AG10803 (cell line): ENCODE results near the gene ZNF407.
A peak's percentile ranks its signal among the peaks of the same experiment; 100 is the strongest.

ENCODE experiments used
- DNase-seq: peaks from one replicate; pipeline ENCODE4 v3.0.0; 2010; ENCODE audit warnings: low read depth
- H3K4me3 ChIP-seq: 2 replicates; pipeline ENCODE4 v1.5.1; 2011; ENCODE audit warnings: mild to moderate bottlenecking, low read length, control low read depth
- TF ChIP-seq, protein P1 (sequence below): conservative IDR thresholded peaks from 2 replicates; pipeline ENCODE4 v1.5.1; 2011; ENCODE audit warnings: mild to moderate bottlenecking, low read length, control low read depth, inconsistent platforms

The ZNF407 gene

DNA sequence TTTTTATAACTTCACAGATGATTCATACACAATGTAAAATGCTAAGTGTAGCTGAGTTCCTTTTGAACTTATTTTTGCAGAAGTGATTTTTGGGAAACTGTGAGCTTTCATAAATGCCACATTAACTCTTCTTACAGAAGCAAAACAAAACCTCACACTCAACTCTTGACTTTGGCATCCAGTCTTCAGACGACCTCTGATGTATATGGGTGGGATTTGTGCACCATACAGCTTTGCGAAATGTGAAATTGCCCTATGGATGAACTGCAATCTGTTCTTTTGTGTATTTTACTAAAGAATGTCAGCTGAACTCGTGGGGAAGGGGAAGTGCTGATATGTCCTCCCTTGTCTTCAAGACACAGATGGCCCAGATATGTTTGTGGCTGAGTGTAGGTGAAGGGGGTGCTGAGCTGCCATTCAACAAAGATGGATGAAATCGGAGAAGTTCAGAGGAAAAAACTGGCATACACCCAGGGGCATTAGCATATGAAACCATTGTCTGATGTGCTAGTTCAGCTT, 393.0 kb downstream of the ZNF407 start:
- no peak for DNase-seq
- TF ChIP-seq, protein P1, sequence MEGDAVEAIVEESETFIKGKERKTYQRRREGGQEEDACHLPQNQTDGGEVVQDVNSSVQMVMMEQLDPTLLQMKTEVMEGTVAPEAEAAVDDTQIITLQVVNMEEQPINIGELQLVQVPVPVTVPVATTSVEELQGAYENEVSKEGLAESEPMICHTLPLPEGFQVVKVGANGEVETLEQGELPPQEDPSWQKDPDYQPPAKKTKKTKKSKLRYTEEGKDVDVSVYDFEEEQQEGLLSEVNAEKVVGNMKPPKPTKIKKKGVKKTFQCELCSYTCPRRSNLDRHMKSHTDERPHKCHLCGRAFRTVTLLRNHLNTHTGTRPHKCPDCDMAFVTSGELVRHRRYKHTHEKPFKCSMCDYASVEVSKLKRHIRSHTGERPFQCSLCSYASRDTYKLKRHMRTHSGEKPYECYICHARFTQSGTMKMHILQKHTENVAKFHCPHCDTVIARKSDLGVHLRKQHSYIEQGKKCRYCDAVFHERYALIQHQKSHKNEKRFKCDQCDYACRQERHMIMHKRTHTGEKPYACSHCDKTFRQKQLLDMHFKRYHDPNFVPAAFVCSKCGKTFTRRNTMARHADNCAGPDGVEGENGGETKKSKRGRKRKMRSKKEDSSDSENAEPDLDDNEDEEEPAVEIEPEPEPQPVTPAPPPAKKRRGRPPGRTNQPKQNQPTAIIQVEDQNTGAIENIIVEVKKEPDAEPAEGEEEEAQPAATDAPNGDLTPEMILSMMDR, result no peak
- H3K4me3 ChIP-seq, result no peak overlapping the region

DNA sequence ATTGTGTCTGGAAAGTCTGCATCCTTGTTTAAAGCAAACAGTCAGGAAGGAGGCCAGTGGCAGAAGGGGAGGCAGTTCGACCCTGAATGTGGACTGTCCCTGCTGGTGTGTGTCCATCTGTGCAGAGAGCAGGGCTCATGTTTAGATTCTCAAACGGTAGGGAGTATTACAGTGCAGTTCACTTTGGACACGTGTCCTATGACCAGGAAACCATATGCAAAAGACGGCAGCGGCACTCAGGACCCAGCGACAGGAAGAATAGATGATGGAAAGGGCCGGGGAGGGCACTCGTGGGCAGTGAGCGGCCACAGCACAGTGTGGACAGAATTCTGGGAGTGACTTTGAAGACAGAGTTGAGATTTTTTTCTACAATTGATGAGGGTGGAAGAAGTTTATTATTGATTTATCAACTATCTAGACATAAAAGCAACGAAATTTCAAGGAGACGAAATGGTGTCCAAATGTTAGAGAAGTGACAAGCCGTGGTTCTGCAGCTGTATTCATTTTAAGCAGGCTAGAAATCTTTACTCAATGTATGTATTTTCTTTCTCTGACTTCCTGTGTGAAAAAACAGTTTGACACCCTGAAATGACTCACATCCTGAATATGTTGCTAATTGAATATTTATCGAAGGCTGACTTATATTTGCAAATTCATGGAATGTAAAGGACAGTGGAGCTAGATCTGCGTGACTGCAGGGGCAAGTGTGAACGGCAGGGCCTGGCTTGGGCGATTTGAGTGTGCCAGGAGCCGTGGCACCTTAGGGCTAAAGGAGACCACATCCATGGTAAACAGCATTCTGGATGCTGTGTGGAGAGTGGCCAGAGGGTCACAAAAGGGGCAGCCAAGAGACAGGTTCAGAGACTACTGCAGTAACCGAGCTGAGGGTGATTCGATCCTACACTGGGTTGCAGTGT, 397.1 kb downstream of the ZNF407 start:
- TF ChIP-seq, protein P1, result no peak
- H3K4me3 ChIP-seq, result no peak overlapping the region
- peak; percentile 13 for DNase-seq

DNA sequence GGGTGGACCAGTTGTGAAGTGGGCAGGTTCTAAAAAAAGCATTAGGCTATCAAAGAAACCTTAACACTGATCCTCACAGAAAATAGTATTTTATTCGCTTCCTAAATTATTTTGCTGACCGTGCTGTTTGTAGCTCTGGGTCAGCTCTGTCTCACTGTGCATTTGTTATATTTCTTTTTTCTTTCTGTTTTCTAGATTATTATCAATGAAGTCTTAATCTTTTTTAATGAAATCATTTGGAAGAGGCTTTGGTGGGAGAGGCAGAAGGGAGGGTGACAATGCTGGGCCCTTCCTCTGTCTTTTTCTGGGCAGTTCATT, 397.7 kb downstream of the ZNF407 start:
- TF ChIP-seq, protein P1, result no peak
- no peak for DNase-seq
- no peak overlapping the region for H3K4me3 ChIP-seq

DNA sequence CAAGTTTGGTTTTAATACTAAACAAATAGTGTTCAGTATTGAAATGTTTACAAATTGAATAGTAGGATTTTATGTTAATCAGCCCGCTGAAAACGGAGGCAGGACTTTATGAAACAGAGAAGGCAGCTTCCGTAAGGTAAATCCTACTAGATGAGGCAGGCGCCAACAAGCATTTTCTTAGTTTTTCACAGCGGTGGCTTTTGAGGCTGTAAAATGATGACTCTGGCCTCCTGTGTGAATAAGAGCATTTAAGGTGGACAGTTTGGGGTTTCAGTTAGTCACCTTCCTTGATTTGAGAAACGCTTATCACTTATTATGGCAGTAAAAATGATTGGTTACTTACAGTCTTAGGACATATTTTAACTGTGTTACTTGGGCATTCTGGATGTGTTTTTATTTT, 398.4 kb downstream of the ZNF407 start:
- H3K4me3 ChIP-seq, result no peak overlapping the region
- no peak for DNase-seq
- TF ChIP-seq, protein P1, result no peak

DNA sequence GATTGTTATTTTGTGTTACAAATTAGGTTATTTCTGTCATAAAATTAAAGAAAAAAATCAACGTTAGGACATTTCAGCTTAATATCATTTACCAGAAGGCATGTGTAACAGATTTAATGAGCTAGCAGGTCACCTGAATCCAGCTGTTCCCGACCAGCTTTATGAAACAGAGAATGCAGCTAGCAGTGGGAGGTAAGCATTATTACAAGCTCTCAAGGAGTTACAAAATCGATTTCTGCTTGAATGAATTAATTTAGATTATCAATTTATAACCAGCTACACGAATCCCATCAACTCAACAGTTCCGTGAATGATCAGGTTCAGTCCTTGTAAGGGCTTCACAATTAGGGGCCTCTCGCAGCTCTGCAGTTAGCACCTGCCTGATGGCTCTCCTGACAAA, 399.3 kb downstream of the ZNF407 start:
- TF ChIP-seq, protein P1, result no peak
- no peak for DNase-seq
- H3K4me3 ChIP-seq, result no peak overlapping the region

DNA sequence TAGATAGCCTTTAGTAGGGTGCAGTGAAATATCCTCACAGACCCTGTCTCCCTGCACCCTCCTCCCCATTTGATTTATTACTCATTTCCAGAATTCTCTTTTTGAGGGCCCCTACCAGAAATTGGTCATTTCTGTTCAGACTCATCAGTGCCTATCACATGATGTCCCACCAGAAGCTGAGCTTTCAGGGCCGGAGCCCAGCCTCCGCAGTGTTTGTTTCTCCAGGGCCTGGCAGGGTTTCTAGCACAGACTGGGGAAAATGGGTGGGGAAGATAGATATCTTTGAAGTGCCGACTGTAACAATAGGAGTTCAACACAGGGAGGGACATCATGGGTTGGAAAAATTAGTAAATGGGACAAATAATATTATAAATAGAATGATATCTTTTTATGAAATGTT, 403.2 kb downstream of the ZNF407 start:
- TF ChIP-seq, protein P1, result no peak
- DNase-seq, result no peak
- H3K4me3 ChIP-seq, result no peak overlapping the region

DNA sequence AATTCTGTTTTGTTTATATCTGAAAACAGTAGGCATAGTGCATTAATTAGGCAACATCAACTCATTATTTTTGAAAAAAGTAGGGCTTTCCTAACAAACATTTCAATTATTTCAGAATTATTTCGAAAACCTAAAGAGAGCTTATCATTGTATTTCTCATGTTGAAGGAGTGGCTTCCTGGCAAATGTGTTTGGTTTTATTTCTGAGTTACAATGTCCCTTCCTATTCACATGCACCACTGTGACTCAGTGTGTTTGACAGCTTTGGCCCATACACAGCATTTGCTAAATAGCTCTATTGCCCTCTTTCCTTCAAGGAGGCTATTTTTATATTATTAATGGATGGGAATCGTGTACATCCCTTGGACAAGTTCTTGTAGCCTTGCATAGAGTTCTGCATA, 405.4 kb downstream of the ZNF407 start:
- peak; percentile 21 for DNase-seq
- TF ChIP-seq, protein P1, result no peak

More for the DNA sequence above, 405.4 kb downstream of the ZNF407 start:
- no peak overlapping the region for H3K4me3 ChIP-seq
